NCI-H526 treated with DMSO at 0.1 percent for 48 hours (cell line): ENCODE measurements around the gene CALD1.

Experiments used
- DNase-seq: peaks from one replicate; lab custom pipeline; 2025; lab: John Stamatoyannopoulos, UW

The CALD1 gene

GRCh38 chr7:134787064-134787463 is 7.6 kb downstream of the CALD1 start:
- DNase-seq: no peak

- no peak for DNase-seq
Measured at GRCh38 chr7:134787720-134788119, 8.3 kb downstream of the CALD1 start.

- no peak for DNase-seq
Measured at GRCh38 chr7:134788191-134788590, 8.8 kb downstream of the CALD1 start.

- no peak for DNase-seq
Measured at GRCh38 chr7:134789967-134790685, 10.7 kb downstream of the CALD1 start.

GRCh38 chr7:134792968-134793367 is 13.5 kb downstream of the CALD1 start:
- DNase-seq: no peak

GRCh38 chr7:134795231-134795630 is 15.8 kb downstream of the CALD1 start:
- DNase-seq: no peak

GRCh38 chr7:134798155-134798554 is 18.7 kb downstream of the CALD1 start:
- DNase-seq: no peak

GRCh38 chr7:134799377-134799776 is 19.9 kb downstream of the CALD1 start:
- no peak for DNase-seq

- no peak for DNase-seq
Measured at GRCh38 chr7:134802762-134803161, 23.3 kb downstream of the CALD1 start.

GRCh38 chr7:134804351-134804750 is 24.9 kb downstream of the CALD1 start:
- DNase-seq: no peak

- DNase-seq: no peak
Measured at GRCh38 chr7:134804854-134805253, 25.4 kb downstream of the CALD1 start.

- no peak for DNase-seq
Measured at GRCh38 chr7:134806197-134806596, 26.8 kb downstream of the CALD1 start.

GRCh38 chr7:134809616-134810015 is 30.2 kb downstream of the CALD1 start:
- no peak for DNase-seq

- no peak for DNase-seq
Measured at GRCh38 chr7:134811765-134812164, 32.3 kb downstream of the CALD1 start.

GRCh38 chr7:134813663-134814396 is 34.4 kb downstream of the CALD1 start:
- DNase-seq: no peak

GRCh38 chr7:134814730-134815364 is 35.4 kb downstream of the CALD1 start:
- no peak for DNase-seq

GRCh38 chr7:134818613-134819345 is 39.3 kb downstream of the CALD1 start:
- DNase-seq: no peak

- DNase-seq: no peak
Measured at GRCh38 chr7:134819401-134819800, 40.0 kb downstream of the CALD1 start.

GRCh38 chr7:134820295-134820694 is 40.9 kb downstream of the CALD1 start:
- no peak for DNase-seq

GRCh38 chr7:134820778-134821177 is 41.3 kb downstream of the CALD1 start:
- DNase-seq: no peak

- no peak for DNase-seq
Measured at GRCh38 chr7:134823400-134823799, 44.0 kb downstream of the CALD1 start.

- no peak for DNase-seq
Measured at GRCh38 chr7:134825666-134826065, 46.2 kb downstream of the CALD1 start.
